ENCODE measurements around the gene MICAL2.

MICAL2 gene

DNA sequence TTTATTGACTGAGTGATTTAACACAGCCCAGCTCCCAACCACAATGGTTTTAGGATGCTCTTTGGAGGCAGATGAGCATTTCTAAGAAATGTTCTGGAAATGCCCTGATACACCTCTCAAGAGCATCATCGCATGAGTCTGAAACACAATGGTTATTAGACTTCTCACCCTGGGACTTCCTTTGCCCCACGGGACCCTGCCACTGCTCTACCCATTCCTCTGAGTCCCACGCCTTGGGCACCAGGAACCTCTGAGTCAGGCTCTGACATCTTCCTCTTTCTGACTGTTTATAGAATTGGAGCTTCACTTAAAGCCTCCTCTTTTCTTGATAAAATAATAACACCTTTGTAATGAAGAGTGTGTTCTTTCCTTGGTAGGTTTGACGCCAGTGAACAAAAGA, 181.4 kb downstream of the MICAL2 start:
- DNase-seq = no peak

DNA sequence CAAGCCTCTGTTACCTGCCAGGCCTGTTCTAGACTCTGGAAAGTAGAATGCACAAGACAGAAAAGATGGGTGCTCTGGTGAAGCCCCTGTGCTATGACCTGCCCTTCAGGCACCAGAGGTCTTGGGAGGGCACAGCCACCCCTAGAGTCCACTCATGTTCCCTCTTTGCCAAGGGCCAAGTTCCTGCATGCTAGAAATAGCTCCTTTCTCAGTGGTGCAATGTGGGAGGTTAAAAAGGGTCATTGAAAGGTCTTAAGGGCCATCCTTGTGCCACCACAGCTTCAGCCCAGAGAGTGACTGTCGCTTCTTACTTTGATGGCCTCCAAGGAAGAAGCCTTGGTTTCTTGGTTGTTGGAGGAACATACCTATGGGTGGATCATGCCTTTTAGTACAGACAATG, 182.4 kb downstream of the MICAL2 start:
- DNase-seq = no peak

DNA sequence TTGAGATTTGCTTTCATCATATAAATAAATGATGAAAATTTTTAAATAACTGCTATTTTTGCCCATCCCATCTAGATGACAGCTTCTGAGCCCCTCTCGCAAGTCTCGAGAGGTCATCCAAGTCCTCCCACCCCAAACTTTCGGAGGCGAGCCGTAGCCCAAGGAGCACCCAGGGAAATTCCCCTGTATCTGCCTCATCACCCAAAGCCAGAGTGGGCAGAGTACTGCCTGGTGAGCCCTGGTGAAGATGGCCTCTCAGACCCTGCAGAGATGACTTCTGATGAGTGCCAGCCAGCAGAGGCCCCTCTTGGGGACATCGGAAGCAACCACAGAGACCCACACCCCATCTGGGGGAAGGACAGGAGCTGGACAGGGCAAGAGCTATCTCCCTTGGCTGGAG, 183.1 kb downstream of the MICAL2 start:
- DNase-seq = no peak

DNA sequence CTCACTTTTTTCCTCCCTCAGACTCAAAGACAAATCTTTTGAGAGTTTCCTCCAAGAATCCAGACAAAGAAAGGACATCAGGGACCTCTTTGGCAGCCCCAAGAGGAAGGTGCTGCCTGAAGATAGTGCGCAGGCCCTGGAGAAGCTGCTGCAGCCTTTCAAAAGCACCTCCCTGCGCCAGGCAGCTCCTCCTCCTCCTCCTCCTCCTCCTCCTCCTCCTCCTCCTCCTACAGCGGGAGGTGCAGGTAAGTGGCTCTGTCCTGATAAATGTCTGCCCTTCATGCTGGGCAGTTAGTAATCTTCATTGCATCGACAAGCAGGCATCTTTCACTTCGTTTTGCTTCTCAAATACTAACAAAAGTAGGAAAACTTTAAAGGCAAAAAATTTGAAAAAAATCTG, 184.2 kb downstream of the MICAL2 start:
- no peak for DNase-seq

DNA sequence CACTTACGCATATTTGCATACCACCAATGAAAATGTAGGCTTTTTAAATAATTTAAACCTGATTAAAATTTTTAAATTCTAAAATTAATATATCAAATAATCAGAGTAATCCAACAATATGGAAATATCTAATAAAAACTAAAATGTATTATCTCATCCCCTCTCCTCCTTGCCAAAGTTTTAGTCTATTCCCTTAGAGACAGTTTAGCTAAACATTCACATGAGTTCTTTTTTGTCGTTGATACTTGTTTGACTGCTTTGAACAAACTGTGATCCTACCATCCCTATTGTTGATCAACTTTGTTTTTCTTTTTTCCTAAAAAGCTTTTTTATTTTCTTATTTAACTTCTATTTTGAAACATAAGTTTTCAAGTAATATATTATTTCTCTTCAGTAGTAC, 185.6 kb downstream of the MICAL2 start:
- no peak for DNase-seq

DNA sequence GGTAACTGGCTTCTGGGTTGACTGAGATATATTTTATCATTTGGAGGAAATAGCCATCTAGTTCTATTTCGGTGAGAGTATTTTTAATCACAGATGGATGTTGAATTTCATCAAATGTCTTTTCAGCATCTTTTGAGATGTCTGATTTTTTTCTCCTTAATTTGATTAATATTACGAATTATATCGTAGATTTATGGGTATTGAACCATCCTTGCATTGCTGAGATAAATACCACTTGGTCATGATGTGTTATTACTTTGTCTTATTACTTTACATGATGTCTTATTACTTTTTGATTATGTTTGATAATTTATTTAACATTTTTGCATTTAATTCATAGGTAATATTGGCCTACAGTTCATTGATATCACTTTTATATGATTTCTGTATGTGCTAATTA, 188.2 kb downstream of the MICAL2 start:
- no peak for DNase-seq

DNA sequence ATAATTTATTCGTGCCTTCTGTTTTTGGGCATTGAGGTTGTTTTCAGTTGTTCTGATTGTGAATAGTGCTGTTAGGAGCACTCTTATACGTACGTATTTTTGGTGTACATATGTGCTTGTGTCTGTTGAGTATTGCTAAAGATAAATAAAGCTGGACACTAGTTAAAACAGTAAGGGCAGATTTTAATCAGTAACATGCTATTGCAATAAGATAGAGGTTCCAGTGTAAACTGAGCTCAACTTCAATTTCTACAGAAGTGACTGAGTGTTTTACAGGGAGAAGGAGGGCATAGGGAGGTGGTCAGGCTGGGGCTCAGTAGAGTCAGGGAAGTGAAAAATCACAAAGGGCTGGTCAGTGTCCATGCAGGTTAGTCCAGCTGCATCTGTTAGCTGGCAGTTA, 191.0 kb downstream of the MICAL2 start:
- DNase-seq = no peak

DNA sequence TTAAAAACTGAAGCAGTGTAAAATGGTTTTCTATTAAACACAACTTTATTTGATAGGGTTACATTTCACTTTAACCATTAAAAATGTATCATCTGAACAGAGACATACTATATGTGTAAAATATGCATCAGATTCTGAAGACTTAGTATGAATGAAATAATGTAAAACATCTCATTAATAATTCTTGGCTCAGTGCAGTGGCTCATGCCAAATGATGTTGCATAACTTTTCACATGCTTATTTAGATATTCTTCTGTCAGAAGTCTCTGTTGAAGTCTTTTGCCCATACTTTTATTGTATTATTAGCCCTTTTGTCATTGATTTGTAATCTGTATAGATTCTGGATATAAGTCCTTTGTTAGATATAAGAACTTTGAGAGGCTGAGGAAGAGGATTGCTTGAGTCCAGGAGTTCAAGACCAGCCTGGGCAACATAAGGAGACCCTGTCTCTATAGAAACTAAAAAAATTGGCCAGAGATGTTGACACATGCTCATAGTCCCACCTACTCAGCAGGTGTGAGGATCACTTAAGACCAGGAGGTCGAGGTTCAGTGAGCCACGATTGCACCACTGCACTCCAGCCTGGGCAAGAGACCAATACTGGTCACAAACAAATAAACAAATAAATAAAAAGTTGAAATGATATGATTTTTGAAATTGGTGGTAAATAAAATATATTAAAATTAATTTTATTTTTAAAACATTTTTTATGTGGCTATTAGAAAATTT, 193.2 kb downstream of the MICAL2 start:
- DNase-seq = peak; percentile 29

DNA sequence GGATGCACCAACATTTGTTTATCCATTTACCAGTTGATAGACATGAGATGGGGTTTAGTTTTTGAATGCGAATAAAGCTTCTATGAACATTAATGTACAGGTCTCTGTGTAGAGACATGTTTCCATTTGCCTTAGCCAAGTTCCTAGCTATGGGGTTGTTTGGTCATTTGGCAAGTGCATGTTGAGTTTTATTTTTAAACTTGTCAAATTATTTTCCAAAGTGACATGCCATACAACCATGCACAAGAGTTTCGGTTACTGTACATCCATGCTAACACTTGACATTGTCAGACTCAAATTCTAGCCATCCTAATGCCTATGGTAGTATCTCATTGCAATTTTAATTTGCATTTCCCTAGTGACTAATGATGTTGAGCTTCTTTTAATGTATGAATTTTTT, 196.4 kb downstream of the MICAL2 start:
- DNase-seq = no peak

DNA sequence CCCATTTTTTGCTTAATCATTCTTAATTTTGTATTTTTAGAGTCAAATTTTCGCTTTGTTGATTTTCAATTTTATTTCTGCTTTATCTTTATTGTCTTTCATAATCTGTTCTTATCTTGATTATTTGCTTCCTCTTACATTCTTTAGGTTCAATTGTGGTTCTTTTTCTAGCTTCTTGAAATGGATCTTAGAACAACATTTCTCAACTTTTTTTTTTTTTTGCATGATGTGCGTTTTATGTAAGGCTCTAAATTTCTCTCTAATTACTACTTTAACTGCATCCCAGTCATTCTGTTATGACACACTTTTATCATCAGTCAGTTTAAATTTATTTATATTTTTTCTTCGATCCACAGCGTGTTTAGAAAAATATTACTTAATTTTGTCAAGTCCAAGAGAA, 201.7 kb downstream of the MICAL2 start:
- no peak for DNase-seq

All from NCI-H2029 (cell line).